GM18520 (cell line): ENCODE results near the gene FLT3.
"Not testable (repeated sequence)": the region's sequence is repeated elsewhere in the genome, so short reads cannot be mapped to it uniquely, and the experiment has no call there.

Experiments
- ATAC-seq: cut with Tn5 transposase; IDR thresholded peaks from one replicate; pipeline ENCODE4 v1.9.1; 2021; ENCODE audit not compliant: unreplicated experiment

Gene FLT3

DNA sequence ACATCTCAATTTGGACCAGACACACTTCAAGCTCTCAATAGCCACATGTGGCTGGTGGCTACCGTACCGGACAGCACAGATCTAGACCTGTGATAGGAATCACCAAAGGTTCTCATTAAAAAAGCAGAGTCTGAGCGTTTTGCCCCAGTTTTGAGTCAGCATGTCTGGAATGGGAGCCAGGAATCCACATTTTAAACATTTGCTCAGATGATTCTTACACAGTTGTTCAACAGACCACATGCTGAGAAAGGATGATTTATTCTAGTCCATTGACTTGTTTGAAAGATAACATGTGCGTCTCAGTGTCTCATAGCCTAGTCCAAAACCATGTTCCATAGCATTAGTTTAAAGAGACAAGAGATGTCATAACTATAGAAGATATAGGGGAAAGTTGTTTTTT is 53.4 kb downstream of the FLT3 start:
- ATAC-seq, result no peak

DNA sequence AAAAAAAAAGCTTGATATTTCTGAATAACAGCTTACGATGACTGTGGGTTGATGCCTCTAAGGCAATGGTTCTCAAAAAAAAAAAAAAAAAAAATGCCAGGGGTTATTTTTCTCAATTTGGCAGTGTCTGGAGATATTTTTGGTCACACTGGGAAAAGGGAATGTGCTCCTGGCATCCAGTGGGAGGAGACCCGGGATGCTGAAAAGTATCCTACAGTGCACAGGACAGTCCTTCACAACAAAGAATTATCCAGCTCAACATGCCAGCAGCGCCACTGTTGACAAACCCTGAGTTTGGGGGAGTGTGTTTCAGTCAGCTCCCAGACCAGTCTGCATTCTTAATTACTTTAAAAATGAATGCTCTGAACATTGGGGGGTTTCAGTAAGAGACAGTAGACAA is 54.5 kb downstream of the FLT3 start:
- no peak for ATAC-seq

DNA sequence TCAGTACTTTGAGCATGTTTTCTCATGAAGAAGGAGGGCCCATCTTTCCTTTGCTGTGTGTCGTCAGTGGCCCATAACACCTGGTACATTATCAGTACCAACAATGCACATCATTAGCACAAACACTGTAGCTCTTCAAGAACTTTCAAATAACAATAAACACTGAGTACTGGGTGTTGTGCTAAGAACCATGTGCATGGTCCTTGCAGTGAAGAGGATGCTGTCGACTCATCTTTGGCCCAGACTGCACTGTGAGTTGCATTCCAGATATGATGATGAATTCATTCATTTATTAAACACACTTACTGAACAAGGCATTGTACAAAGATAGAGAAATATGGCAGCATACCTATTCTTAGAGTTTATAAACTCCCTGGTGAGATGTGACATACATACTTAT is 55.8 kb downstream of the FLT3 start:
- ATAC-seq, result no peak

DNA sequence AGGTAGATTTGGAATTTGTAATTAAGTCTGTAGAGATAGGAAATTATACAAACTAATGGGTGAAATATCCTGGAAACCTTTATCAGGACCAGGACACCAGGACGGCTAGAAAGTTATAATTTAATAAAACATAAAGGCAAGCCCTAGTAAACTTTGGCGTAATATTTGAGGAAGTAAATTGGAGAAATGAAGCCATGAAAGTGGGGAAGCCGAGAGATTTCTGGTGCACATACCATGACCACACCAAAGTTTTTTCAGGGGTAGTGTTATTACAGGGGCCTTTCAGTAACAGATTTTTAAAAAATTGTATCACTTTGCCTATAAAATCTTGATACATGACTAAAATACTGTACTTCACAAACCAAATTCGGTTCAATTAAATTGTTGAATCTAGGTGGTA is 57.2 kb downstream of the FLT3 start:
- no peak for ATAC-seq

DNA sequence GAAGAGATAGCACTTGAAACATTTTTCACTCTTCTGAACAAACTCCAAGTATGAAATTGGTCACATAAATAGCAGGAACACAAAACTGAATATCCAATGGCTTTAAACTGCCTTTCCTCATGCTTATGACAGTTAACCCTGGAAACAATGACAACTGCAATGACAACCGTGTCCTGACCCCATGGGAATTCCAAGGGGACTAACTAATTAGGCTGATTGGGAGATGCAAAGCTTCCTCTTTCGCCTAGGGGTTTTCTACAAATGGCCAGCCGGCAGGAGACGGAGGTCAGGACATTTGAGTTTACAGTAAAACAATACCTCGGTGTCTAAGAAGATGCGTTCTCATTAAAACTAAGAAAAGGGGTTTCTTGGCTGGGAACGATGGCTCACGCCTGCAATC is 58.9 kb downstream of the FLT3 start:
- ATAC-seq, result no peak

DNA sequence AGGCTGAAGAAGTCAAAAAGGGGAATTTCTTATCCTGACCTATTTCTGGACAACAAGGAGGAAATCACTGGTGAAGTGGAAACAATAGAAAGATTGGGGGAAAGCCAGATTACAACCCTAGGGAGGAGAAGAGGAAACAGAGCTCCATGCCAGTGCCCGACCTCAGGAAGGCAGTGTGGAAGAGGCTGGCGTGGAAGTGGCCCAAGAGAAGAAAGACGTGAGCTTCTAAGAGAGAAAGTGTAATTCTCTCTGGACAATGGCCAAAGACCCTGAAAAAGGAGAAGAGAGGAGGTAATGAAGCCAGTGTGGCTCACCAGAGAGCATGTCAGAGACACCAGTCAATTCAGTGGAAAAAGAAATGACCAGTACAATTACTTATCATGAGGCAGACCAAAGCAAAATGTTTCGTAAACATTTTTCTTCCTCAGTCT is 59.3 kb downstream of the FLT3 start:
- ATAC-seq, result no peak

DNA sequence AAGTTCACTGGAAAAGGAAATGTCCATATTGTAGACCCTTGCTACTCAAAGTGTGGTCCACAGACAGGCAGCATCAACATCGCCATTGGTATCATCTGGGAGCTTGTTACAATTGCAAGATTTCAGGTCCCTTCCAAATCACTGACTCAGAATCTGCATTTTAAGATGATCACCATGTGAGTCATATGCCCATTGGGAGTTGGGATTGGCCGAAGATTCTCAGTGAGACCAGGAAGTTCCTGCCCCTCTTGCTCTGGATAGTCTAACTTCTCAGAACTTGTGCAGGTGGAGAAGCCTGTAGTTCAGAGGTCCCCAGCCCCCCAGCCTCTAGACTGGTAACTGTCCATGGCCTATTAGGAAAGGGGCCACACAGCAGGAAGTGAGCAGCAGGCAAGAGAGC is 63.0 kb downstream of the FLT3 start:
- no peak for ATAC-seq

DNA sequence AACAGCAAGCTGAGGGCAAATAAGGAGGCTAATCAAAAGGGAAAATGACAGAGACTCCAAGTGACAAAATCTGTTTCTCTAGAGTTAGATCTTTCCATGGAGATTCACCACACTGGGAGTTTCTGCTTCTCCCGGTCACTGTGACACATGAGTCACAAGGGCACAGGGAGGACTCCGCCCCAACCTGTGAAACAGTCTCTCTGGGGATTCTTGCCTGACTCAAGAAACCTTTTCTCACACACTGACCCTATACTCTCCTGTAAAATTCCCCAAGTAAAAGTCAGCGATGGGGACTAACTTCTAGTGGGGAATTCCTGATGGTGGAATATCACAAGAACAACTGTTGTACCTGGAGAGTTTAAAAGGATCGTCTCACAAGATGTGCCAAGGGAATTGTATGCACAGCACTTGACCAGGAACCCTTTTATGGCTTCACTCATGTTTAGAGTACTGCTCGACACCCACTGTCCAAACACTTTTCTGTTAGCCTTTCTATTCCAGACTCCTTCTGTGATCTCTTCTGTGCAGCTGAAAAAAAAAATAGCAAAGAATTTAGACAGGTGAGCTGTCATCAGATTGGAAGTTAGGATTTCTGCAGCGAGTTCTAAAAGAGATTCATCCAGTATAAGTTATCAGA is 65.1 kb downstream of the FLT3 start:
- no peak for ATAC-seq

DNA sequence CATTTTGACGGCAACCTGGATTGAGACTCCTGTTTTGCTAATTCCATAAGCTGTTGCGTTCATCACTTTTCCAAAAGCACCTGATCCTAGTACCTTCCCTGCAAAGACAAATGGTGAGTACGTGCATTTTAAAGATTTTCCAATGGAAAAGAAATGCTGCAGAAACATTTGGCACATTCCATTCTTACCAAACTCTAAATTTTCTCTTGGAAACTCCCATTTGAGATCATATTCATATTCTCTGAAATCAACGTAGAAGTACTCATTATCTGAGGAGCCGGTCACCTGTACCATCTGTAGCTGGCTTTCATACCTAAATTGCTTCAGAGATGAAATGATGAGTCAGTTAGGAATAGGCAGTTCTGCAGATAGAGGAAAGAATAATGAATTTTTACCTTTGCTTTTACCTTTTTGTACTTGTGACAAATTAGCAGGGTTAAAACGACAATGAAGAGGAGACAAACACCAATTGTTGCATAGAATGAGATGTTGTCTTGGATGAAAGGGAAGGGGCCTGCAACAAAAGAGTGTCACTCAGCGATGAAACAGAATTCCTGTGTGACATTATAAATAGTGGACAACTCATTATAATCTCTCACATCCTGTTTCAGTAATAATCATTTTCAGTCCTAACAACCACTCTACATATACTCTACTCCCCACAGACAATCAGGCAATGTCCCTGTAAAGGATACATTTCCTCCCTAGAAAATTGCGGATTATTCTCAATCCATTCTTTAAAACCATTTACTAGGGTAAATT is 66.3 kb downstream of the FLT3 start:
- ATAC-seq, result no peak

DNA sequence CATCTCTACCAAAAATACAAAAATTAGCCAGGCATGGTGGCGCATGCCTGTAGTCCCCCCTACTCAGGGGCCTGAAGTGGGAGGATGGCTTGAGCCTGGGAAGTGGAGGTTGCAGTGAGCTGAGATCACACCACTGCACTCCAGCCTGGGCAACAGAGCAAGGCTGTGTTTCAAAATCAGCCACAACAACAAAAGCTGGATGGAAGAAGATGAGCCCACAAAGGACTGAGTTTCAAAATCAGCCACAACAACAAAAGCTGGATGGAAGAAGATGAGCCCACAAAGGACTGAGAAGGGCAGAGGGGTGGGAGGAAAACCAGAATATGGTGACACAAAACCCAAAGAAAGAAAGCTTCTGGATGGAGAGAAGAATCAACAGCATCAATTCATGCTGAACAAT is 67.9 kb downstream of the FLT3 start:
- ATAC-seq, result not testable (repeated sequence)

DNA sequence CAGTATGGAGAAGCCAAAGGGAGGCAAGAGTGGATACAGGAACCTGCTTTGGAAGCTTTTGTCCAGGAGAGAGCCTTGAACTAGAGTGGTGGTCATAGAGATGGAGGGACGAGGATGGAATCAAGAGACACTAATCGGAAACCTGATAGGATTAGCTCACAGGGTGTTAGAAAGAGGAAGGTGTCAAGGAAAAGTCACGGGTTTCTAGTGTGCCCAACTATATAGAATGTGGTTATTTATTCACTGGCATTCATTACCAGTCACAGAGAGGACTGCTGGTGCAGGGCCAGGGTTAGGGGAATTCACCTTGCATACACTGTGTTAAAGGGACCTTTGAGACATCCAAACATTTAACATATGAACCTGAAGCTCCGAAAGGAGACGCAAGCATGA is 68.5 kb downstream of the FLT3 start:
- ATAC-seq, result no peak

DNA sequence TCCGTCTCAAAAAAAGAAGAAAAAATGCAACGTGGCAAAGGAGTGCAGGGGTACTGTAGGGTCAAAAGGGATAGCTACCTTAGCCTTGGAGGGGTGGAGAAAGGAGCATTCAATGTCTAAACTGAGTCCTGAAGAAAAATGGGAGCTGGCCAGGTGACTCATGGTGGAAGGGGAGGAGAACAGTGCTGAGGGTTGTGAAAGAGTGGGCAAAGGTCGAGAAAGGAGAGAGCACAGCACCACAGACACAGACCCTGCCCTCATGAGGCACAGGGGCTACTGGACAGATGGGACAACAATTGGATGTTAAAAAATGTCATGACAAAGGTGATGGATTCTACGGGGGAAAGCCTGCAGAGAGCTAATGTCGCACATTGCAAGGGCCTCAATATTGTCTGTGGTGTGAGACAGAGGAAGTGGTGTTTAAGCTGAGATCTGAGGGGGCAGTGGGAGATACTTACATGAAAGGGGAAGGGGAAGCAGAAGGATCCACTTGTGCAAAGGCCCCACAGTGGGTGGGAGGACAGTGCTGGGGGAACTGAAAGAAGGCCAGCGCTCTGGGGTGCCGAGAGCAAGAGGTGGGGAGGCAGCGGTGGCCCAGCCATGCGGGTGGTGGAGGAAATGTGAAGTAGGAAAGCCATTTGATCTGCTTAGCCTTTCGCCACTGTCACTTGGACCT is 69.0 kb downstream of the FLT3 start:
- ATAC-seq, result no peak

DNA sequence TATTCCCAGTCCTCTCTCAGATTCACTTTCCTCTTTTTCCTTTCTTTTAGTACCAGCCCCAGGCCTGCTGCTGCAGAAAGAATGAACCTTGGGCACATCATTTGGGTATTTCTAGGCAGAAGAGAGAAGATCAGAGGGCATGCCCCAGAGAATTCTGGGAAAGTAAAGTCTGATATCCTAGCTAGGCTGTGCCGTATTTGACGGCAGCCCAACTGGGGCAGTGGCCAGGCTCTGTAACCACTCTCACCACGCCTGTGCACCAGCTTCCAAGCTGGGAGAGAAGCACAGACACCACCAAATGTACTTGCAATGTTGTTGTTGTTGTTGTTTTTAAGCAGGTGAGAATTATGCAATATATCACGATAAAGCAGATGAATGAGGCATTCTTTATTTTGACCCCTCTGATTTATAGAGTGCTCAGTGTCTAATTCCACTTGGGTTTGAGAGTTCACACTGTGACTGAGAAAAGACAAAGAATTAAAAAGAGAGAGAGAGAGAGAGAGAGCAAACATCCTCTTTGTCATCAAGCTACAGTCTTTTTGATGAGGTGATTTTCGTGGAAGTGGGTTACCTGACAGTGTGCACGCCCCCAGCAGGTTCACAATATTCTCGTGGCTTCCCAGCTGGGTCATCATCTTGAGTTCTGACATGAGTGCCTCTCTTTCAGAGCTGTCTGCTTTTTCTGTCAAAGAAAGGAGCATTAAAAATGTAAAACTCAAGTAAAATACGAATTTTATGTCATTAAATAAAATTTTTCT is 72.6 kb downstream of the FLT3 start:
- no peak for ATAC-seq

DNA sequence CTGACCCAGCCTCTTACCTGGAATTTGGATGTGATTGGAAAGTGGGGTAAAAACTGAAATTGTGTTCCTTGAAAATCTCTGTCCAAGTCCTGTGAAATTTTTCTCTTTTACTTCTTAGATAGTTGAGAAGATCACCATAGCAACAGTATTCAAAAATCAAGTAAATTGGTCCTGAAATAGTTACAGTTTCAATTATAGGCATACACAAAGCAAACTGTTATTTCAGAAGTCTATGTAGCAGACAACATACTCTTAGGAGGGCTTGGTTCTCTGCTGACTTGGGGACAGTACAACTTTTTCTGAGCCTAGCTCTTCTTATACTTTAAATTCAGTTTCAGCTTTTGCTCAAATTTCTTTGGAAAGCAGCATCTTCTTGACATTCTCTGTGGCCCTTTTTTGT is 73.3 kb downstream of the FLT3 start:
- ATAC-seq, result no peak

DNA sequence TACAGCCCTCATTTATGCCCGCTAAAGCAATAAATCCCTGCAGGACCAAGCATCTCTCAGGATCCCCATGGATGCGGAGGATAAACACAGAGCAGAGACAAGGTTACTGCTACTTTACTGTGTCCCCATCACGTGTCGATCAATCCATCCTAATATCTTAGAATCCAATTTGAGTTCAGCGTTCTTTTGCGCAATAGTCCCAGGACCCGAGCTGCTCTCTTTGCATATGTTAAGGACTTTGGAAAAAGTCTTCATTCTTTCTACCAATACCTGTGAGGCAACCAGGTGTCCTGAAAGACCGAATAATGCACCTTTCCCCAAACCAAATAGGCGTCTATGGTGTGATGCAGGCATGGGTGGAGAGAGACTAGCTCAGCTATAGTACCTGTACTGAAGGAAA is 73.9 kb downstream of the FLT3 start:
- no peak for ATAC-seq

DNA sequence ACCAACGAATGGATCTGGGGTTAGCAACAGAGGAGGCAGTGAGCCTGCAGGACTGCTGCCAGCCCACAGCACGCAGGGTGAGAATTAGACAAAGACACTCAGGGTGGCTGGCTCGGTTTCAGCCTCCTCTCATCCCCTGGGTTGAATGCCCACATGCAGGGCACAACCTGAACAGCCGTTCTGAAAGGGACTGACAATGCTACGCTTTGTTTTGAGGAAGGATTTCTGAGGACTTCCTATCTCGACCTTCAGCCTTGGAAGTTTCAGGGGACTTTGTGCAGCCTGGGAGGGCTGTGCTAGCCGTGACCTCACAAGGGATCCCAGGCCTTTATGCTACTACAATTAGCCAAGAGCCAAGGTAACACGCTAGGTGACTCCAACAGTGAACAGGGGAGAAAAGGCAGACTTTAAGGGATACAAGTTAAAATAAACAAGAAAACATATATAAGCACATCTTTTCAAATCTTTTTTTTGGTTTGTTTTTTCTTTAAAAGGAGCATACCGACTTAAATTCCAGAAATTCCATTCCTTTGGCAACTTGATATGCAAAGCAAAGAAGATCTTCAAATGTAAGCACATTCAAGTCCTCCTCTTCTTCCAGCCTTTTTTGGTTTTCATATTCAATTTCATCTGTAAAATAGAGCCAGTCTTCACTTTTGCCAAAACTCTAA is 77.4 kb downstream of the FLT3 start:
- no peak for ATAC-seq

DNA sequence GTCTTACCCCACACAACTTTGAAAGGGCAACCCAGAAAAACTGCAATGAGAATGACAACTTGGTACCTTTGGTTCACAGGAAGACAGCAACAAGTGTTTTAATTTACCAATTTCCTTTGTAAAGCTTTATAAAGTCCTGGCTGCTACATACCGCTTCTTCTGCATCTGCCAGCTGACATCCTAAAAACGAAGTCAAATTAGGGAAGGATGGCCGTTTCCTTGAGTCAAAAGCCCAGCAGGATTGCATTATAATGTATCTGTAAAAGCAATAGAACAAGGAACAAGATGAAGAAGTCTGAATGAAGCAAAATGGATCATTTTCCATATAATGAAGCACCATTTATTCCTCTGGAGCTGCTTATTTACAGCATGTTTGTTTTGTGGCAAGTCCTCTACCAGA is 86.1 kb downstream of the FLT3 start:
- no peak for ATAC-seq

DNA sequence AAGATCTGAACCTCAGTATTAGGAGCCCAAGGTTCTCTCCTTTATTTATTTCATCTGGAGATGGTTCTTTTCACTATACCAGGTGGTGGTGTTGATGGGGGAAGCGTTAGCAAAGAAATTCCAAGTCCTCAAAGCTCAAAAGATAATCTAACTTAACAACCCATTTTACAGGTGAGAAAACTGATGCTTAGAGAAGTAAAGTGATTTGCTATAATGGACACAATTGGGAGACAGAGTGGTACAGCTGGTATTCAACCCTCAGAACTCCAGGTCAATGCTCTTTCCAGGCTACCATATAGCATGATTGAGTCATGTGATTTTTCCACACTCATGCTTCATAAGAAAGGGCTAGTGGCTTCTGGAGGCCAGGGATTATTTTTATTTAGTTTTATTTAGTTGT is 86.9 kb downstream of the FLT3 start:
- ATAC-seq, result no peak

DNA sequence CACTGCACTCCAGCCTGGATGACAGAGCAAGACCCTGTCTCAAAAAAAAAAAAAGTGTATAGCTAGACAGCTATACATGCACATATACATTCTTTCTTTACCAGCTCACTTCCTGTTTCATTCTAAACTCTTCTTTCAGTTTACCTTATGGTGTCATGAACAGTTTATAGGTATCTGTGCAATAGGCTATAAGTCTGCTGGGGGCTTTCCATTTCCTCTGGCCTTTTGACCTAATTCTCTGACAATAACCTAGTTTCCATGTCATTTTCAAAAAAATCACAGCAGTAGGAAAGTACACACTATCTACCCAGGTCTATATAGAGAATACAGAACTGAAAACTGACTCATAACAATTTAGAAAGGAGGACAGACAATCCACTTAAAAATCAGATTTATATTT is 87.5 kb downstream of the FLT3 start:
- peak; percentile 86 for ATAC-seq

DNA sequence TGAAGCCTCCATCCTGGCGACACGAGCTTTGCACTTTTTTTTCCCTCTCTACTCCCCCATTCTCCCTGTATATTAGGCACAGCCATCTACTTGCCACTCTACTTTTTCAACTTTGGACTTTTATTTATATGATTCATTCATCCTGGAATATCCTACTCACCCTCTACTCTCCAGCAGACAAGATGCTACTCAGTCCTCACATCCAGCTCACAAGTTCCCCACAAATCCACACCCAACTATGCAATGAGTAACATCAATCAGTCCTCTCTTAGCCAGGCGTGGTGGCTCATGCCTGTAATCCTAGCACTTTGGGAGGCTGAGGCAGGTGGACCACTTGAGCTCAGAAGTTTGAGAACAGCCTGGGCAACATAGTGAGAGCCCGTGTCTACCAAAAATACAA is 88.0 kb downstream of the FLT3 start:
- ATAC-seq, result no peak

DNA sequence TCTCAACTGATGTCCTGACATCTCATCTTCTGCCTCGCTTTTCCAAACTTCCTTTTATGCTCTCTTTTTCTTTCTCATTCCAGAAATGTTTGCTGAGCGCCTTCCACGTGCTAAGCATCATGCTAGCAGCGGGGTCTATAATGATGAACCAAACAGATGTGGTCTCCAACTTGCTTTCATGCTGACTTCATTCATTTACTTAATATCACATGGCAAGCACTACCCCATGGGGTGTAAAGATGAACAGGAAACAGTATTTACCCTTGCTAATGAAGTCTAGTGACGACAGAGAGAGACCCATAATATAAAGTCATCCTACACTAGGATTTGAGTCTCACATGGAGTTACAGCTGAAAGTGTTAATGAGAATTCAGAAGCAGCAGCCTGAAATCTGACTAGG is 90.3 kb downstream of the FLT3 start:
- ATAC-seq, result no peak
